ENCODE data around the gene SULT1A1. TPM values are rescaled to one million over a fixed set of nuclear protein-coding genes. Genes with fewer than 3 reads are reported as not detected.
"Not testable (repeated sequence)": the region's sequence is repeated elsewhere in the genome, so short reads cannot be mapped to it uniquely, and the experiment has no call there.

The SULT1A1 gene
- total RNA-seq, 3 donors from 2014 or later (not counting 1 experiment from before 2014, with no cell fraction given) = 5.7 to 15.8 (median 7.8) TPM

- DNase-seq; H3K4me3 Mint-ChIP-seq; H3K9me3 ChIP-seq (ENCODE audit: control insufficient read depth, insufficient read depth, low read length); H3K27ac Mint-ChIP-seq; H3K27me3 ChIP-seq (ENCODE audit: control insufficient read depth, insufficient read depth, low read length); H3K27me3 Mint-ChIP-seq (ENCODE audit: low read depth in 2 of 2); H3K4me3 ChIP-seq (ENCODE audit: low read length); intact Hi-C loops (cut with micrococcal nuclease); H3K36me3 ChIP-seq (ENCODE audit: control insufficient read depth, insufficient read depth, low read length); H3K27ac ChIP-seq (ENCODE audit: low read length); H3K36me3 Mint-ChIP-seq; H3K9me3 Mint-ChIP-seq: not testable (repeated sequence)
- peaks cover 19 to 30% of the 10 kb centered on the region in 2 donors for H3K4me1 Mint-ChIP-seq
- no CpG with 5 or more reads among the region's 17 CpGs for WGBS (ENCODE audit: insufficient coverage)
- H3K4me1 ChIP-seq (ENCODE audit: control insufficient read depth, insufficient read depth, low read length) = peaks cover 14% of the 10 kb centered on the region
- ATAC-seq = peak; percentile 77 to 97 (median 96)
Measured at GRCh38 chr16:28612359-28613280, 2.8 kb upstream of the SULT1A1 start.

GRCh38 chr16:28610595-28611191 is 849 bp upstream of the SULT1A1 start:
- H3K27me3 ChIP-seq (ENCODE audit: control insufficient read depth, insufficient read depth, low read length) = no peaks in the 10 kb centered on the region
- ATAC-seq (no peak), DNase-seq (no peak)
- H3K4me3 ChIP-seq (ENCODE audit: low read length) = no peak overlapping the region
- H3K27ac ChIP-seq (ENCODE audit: low read length) = no peak overlapping the region
- no peaks in the 10 kb centered on the region for H3K9me3 Mint-ChIP-seq
- no peaks in the 10 kb centered on the region for H3K36me3 ChIP-seq (ENCODE audit: control insufficient read depth, insufficient read depth, low read length)
- H3K4me1 ChIP-seq (ENCODE audit: control insufficient read depth, insufficient read depth, low read length) = peaks cover 14% of the 10 kb centered on the region
- H3K27ac Mint-ChIP-seq = peak overlapping the region; percentile 16 to 70
- no peaks in the 10 kb centered on the region for H3K9me3 ChIP-seq (ENCODE audit: control insufficient read depth, insufficient read depth, low read length)
- H3K4me1 Mint-ChIP-seq = peaks cover 17 to 27% of the 10 kb centered on the region in 2 donors
- 80% methylated on average over 9 of the region's 10 CpGs for WGBS (ENCODE audit: insufficient coverage)
- H3K27me3 Mint-ChIP-seq (ENCODE audit: low read depth in 2 of 2) = no peaks in the 10 kb centered on the region
- intact Hi-C loops (cut with micrococcal nuclease) = no loop called here
- H3K4me3 Mint-ChIP-seq = no peak overlapping the region
- no peaks in the 10 kb centered on the region for H3K36me3 Mint-ChIP-seq
- no peak for TF ChIP-seq CTCF (IDR thresholded peaks at IDR 0.05)

- H3K4me3 ChIP-seq (ENCODE audit: low read length); H3K27me3 Mint-ChIP-seq (ENCODE audit: low read depth in 2 of 2); H3K27ac ChIP-seq (ENCODE audit: low read length); DNase-seq; H3K27me3 ChIP-seq (ENCODE audit: control insufficient read depth, insufficient read depth, low read length); ATAC-seq; H3K9me3 ChIP-seq (ENCODE audit: control insufficient read depth, insufficient read depth, low read length); H3K36me3 Mint-ChIP-seq; H3K36me3 ChIP-seq (ENCODE audit: control insufficient read depth, insufficient read depth, low read length); intact Hi-C loops (cut with micrococcal nuclease); H3K9me3 Mint-ChIP-seq: not testable (repeated sequence)
- Mint-ChIP-seq H3K27ac (peak overlapping the region in 1 of 2 donors; percentile 70), H3K4me3 (peak overlapping the region; percentile 9), H3K4me1 (peaks cover 14 to 24% of the 10 kb centered on the region in 2 donors)
- peaks cover 14% of the 10 kb centered on the region for H3K4me1 ChIP-seq (ENCODE audit: control insufficient read depth, insufficient read depth, low read length)
- WGBS (ENCODE audit: insufficient coverage) = 89% methylated on average over 6 of the region's 11 CpGs
Measured at GRCh38 chr16:28608867-28609596, 812 bp downstream of the SULT1A1 start.

- intact Hi-C loops (cut with micrococcal nuclease); ATAC-seq; H3K4me3 ChIP-seq (ENCODE audit: low read length); H3K4me3 Mint-ChIP-seq; H3K27ac ChIP-seq (ENCODE audit: low read length); H3K27me3 Mint-ChIP-seq (ENCODE audit: low read depth in 2 of 2); H3K36me3 Mint-ChIP-seq; H3K27me3 ChIP-seq (ENCODE audit: control insufficient read depth, insufficient read depth, low read length); H3K36me3 ChIP-seq (ENCODE audit: control insufficient read depth, insufficient read depth, low read length); DNase-seq; H3K9me3 Mint-ChIP-seq; H3K9me3 ChIP-seq (ENCODE audit: control insufficient read depth, insufficient read depth, low read length): not testable (repeated sequence)
- Mint-ChIP-seq H3K4me1 (peaks cover 14 to 24% of the 10 kb centered on the region in 2 donors), H3K27ac (peak overlapping the region in 1 of 2 donors; percentile 33)
- H3K4me1 ChIP-seq (ENCODE audit: control insufficient read depth, insufficient read depth, low read length) = peaks cover 14% of the 10 kb centered on the region
- 83% methylated on average over 2 of the region's 7 CpGs for WGBS (ENCODE audit: insufficient coverage)
Measured at GRCh38 chr16:28608496-28608808, 1.4 kb downstream of the SULT1A1 start.

- H3K36me3 Mint-ChIP-seq; H3K4me3 ChIP-seq (ENCODE audit: low read length); H3K27me3 Mint-ChIP-seq (ENCODE audit: low read depth in 2 of 2): not testable (repeated sequence)
Measured at GRCh38 chr16:28607681-28608495, 2.0 kb downstream of the SULT1A1 start.

More at GRCh38 chr16:28607681-28608495, 2.0 kb downstream of the SULT1A1 start:
- DNase-seq; H3K9me3 Mint-ChIP-seq; H3K27ac ChIP-seq (ENCODE audit: low read length); ATAC-seq; H3K4me3 Mint-ChIP-seq; H3K36me3 ChIP-seq (ENCODE audit: control insufficient read depth, insufficient read depth, low read length); H3K9me3 ChIP-seq (ENCODE audit: control insufficient read depth, insufficient read depth, low read length); H3K27me3 ChIP-seq (ENCODE audit: control insufficient read depth, insufficient read depth, low read length); intact Hi-C loops (cut with micrococcal nuclease): not testable (repeated sequence)
- Mint-ChIP-seq H3K4me1 (peaks cover 14 to 24% of the 10 kb centered on the region in 2 donors), H3K27ac (peak overlapping the region in 1 of 2 donors; percentile 33)
- 95% methylated on average over 8 of the region's 10 CpGs for WGBS (ENCODE audit: insufficient coverage)
- peaks cover 14% of the 10 kb centered on the region for H3K4me1 ChIP-seq (ENCODE audit: control insufficient read depth, insufficient read depth, low read length)
